HG03064 (cell line): ENCODE measurements around the gene DALRD3.
"Not testable (repeated sequence)": the region's sequence is repeated elsewhere in the genome, so short reads cannot be mapped to it uniquely, and the experiment has no call there.

Experiments used
- ATAC-seq: cut with Tn5 transposase; IDR thresholded peaks from one replicate; pipeline ENCODE4 v1.9.1; 2021; ENCODE audit warnings: low read depth; ENCODE audit not compliant: unreplicated experiment

Gene DALRD3

GRCh38 chr3:49021813-49022687 is 3.7 kb upstream of the DALRD3 start, which contains the start of gene NDUFAF3:
TSS of gene NDUFAF3 (plus strand) at chr3:49022121. CDS start at chr3:49022145, 24 bp downstream.
- ATAC-seq, result peak; percentile 60

GRCh38 chr3:49021213-49021812 is 2.9 kb upstream of the DALRD3 start:
- ATAC-seq, result peak; percentile 44

GRCh38 chr3:49020330-49021212 is 2.2 kb upstream of the DALRD3 start:
- no peak for ATAC-seq

GRCh38 chr3:49019941-49020329 is 1.6 kb upstream of the DALRD3 start:
- ATAC-seq, result no peak

- ATAC-seq, result no peak
These were observed 277 bp upstream of the DALRD3 start for GRCh38 chr3:49018707-49019006.

GRCh38 chr3:49017229-49017970 is 980 bp downstream of the DALRD3 start:
- ATAC-seq, result no peak

- ATAC-seq, result no peak
These were observed 1.8 kb downstream of the DALRD3 start for GRCh38 chr3:49016414-49017228.

GRCh38 chr3:49015765-49016164 is 2.6 kb downstream of the DALRD3 start:
- ATAC-seq, result no peak

- no peak for ATAC-seq
These were observed 3.3 kb downstream of the DALRD3 start for GRCh38 chr3:49015072-49015471.

- ATAC-seq, result no peak
These were observed 4.4 kb downstream of the DALRD3 start for GRCh38 chr3:49013738-49014660.

GRCh38 chr3:49013113-49013737 is 5.2 kb downstream of the DALRD3 start:
- no peak for ATAC-seq

GRCh38 chr3:49012441-49013017 is 5.9 kb downstream of the DALRD3 start:
- ATAC-seq, result no peak

GRCh38 chr3:49009396-49009795 is 9.0 kb downstream of the DALRD3 start:
- ATAC-seq, result no peak

- not testable (repeated sequence) for ATAC-seq
These were observed 9.8 kb downstream of the DALRD3 start for GRCh38 chr3:49008627-49009026.

- ATAC-seq, result peak; percentile 32
These were observed 10.4 kb downstream of the DALRD3 start for GRCh38 chr3:49007771-49008528.

- peak; percentile 71 for ATAC-seq
These were observed 11.2 kb downstream of the DALRD3 start, which contains the start of gene WDR6 for GRCh38 chr3:49007068-49007770. TSS of gene WDR6 (plus strand) at chr3:49007391. CDS start at chr3:49007432, 41 bp downstream.
